ENCODE data around the gene BRD7.

The BRD7 gene

DNA sequence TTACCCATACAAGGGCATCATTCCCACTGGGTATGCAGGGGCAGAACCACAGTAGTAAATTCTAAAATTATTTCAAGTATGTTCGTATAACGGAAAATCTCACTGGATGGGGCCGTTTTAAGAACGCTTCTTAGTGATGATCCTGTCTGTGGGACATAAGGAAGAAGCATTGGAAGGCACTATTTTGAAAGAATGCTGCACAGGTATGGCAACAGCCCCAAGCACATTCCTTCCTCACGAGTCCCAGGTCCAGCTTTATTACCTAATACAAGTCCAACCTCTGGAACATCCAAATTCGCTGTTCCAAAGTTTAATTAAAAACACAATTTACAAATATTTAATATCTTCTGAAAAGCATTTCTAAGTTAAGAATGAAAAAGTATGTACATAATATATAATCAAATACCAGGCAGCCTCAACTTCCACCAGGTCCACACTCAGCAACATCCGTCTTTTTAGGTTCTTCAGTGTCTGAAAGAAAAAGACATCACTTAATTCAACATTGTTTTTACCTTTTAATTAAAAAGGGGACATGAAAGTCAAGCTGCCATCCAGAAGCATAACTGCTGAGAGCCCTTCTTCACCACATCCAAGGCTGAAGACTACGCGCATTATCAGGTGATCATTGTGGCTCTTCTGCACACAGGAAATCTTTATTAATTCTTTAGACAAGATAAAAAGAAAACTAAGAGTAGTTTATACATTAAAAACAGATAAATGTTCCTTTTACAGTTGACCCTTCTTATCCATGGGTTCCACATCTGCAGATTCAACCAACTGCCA is 49.8 kb downstream of the BRD7 start:
- no peak for DNase-seq

DNA sequence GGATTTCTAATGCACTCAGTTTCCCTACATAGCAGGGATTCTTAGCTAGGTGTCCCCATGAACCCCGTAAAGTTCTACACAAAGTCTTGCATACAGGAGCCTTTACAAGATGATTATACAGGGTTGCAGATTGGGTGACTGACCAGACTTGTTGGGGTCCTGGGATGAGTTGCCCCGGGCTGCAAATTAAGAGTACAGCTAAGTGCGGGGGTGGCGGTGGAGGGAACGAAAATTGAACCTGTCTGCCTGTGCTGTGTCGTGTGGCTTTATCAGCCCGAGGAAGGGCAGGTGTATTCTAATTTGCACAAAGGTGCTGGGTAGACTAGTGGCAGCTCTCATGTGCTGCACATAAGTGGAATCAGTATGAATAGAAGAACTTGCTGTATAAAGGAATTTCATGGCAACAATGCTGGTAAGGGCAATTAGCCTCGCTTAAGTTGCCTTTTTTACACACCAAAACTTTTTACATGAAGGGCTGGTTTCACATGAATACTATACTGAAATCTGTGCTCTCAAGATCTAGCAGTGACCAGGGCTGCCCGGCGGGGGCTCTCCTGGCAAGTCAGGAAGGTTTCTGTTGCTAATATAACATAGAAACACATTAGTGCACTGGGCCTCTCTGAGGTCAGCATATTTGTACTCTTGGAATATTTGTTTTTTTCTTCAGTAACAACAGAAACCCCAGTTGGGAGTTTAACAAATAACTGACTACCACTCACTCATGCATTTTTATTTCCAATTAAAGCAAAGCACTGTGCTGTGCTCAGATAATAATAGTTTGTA is 51.7 kb downstream of the BRD7 start:
- DNase-seq, result no peak

DNA sequence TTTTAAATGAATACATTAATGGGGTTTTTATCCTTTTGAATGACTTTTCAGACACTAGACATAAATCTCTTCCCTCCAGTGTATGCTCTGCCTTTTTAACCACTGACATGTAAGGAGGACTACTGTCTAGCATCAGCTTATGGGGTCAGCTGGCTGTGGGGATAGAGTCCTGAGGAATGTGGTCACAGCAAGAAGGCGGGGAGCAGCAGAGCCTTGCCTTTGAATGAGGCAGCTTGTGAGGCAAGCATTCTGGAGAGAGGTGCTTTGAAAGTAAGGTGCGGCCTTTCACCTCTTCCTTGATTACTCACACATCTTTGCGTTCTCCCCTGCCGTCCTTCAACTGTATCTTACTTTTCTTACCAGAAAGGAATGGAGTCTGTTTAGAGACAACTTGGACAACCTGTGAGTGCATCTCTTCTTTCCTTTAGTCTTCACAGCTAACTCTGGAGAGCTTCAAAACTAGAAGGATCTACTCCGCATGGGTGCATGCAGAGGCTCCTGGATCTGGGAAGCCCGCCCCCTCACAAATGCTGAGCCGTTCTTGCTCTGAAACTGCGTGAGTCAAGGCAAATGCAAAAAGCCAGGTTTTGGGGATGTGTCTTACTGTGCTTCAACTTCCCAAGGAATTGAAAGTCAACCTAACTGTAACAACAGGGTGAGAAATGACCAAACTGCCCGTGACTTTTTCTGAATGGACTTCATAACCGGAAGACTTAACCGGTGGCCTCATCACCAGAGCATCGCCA is 52.5 kb downstream of the BRD7 start:
- DNase-seq, result no peak

DNA sequence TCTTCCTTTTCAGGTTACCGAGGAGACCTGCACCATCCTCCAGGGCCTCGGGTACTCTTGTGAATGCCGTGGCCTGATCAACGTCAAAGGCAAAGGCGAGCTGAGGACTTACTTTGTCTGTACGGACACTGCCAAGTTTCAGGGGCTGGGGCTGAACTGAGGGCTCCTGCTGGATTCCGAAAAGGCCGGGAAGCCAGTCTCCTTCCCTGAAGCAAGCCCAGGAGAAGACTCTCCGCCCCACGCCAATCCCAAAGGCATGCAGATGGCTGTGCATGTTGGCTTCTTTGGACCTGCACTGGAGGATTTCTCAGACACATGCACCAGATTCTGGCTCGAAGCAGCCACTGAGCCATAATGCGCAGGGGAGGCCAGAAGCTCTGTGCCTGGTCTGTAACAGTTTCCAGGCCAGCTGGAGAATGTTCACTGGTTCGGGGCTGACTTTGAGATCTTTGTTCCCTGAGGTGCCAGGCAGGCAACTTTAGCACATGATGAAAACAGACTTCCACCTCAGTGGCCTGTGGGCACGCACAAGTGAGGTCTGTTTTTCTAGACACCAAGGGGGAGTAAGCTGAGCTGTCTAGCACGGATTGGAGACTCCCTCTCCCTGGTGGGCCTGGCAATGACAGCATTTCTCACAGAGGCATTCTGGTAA is 53.3 kb downstream of the BRD7 start:
- DNase-seq, result no peak

DNA sequence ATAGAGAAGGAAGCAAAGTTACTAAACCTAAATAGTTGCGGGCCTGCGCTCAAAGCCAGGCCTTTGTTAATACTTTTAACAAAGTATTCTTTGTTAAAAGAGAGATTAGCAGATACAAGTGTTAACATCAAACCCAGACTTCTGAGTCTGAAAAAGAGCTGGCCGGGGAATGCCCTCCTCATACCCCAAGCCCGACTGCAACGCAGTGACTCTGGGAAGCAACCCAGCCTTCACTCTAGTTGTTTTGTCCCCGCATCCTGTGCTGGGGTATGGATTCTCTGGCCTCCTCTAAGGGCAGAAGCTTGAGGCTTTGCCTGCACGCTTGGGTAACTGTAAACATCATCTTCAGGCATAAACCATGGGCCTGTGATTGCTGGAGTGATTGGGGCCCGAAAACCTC is 54.1 kb downstream of the BRD7 start:
- no peak for DNase-seq

DNA sequence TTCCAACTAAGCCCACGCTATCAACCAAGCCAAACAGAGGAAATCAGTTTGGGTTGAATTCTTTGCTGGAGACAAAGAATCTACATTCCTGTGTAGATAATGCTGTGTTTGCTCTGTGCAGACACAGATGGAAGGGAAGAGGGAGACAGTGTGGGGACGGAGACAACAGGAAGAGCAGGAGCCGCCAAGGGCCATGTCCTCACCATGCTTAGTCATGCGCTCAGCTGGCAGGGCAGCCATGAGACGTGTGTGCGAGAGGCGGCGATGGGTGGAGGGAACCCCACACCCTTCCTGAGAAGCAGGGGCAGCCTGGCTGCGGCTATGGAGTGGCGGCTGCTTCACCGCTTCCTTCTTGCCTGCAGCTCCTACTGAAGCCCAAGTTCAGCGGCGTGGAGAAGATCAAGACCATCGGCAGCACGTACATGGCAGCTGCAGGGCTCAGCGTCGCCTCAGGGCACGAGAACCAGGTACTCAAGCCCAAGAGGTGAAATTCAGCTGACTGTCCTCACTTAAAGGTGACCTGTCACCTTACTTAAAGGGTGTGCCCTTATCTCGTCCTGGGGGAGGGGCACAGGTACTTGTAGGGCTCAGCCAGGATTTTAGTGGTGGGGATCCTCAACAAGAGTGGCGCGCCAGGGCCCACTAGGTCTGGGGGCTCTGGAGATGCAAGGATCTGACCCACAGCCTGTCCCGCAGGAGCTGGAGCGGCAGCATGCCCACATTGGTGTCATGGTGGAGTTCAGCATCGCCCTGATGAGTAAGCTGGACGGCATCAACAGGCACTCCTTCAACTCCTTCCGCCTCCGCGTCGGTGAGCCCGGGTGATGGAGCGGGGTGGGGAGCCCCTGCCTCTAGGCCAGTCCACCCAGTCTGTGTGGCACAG is 55.0 kb downstream of the BRD7 start:
- DNase-seq, result peak; percentile 55

DNA sequence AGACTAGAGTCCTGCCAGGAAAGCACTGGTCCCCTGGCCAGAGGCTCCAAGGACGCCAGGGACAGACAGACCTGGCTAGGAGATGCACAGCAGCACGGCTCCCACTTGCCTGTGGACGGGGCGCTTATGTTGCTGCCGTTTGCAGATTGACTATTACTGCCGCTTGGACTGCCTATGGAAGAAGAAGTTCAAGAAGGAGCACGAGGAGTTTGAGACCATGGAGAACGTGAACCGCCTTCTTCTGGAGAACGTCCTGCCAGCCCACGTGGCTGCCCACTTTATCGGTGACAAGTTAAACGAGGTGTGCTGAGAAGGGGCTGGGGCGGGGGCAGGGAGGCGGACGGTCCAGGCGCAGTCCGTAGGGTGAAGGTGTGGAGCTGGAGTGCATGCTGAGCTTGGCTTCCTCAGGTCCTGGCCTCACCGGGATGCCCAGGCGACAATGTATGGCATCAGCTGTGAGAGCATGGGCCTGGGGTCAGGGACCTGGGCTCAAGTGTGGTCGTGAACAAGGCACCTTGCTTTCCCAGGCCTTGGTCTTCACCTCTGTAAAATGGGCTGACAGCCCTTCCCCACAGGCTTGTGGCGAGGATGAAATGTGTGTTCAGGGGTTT is 56.8 kb downstream of the BRD7 start:
- no peak for DNase-seq

DNA sequence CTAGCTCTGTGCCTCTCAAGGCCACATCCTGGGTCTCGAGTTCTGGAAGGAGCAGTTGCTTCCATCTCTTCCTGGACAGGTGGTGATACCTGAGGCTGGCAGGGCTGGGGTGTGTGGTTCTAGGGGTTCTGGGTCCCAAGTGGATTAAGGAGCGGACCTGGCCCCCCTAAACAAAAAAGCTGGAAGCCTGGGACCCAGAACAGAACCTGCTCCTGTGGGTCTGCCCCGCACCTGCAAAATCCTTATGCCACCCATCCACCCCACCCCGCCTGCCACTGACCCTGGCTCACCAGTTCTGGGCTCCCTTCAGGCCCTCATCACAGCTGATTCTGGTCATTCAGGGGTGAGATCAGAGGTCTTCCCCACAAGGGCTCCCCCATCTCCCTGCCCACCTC is 57.7 kb downstream of the BRD7 start:
- no peak for DNase-seq

DNA sequence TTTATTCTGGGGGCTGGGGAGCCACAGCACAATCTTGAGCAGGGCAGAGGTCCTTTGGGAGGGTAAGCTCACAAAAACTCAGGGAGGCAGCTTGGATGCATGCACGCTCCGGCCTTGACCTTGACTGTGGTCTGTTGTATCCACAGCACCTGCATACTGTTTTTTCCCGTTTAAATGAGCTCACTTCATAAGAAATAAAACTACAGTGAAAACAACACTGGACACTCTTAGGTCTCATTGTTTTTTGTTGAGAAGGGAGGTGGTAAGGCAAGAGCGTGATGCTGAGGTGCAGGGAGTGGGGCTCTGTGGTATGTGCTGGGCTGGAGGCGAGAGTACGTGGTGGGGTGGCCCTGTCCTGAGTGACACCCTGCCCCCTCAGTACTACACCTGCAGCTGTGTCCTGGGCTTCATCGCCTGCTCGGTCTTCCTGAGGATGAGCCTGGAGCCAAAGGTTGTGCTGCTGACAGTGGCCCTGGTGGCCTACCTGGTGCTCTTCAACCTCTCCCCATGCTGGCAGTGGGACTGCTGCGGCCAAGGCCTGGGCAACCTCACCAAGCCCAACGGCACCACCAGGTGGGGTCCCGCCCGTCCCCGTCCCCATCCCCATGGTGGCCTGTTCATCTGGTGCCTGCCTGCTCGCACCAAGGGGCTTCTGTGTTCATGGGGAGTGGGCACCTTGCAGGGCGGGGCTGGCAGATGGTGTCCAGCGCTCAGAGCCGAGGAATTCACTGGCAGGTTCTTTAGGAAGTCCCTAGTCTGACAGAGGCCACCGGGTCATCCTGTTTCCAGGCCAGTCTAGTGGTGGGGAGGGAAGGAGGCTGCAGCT is 58.3 kb downstream of the BRD7 start:
- no peak for DNase-seq

DNA sequence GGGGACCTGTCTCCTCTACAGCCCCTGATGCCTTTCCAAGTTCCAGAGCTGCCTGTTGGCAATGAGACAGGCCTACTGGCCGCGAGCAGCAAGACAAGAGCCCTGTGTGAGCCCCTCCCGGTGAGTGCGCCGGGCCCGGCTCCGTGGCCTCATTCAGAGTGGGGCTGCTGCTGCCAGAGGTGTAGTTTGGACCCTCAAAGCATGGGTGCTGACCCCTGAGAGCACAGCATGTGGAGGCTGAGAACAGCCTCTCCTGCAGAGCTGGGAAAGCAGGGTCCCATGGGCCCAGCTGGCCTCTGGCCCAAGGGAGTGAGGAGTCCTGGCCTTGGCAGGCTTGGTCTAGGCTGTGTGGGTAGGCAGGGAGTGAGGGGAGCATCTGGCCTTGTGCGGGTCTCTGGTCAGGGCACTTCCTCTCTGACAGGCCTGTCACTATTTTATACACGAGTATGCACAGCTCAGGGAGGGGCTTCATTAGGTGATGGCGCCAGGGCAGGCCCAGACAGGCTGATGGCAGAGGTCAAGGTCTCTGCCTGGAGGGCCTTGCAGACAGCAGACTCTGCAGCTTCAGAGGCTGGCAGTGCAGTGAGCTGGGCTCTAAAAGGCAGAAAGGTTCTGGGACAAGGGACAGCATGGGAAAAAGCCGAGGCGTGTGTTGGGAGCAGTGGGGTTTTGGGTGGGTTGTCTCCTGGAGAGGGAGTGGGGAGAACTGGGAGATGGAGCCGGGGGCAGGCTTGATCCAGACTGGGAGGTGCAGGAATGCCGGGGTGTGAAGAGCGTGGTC is 59.1 kb downstream of the BRD7 start:
- DNase-seq, result no peak

DNA sequence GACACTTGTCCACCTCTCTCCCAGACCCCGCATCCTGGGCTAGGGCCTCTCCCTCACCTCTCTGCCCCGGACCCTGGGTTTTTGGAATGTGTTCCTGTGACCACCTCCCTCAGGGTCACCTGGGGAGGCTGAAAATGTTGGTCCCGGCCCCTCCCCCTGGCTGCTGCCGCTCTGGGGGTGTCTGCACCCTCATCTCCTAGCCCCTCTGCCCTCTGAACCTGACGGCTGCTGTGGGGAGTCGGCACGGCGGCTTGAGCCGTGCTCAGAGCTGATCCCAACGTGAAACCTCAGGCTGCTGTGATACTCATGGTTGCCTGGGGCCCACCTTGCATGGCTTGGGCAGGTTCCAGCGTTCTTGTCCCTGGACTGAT is 59.6 kb downstream of the BRD7 start:
- no peak for DNase-seq

DNA sequence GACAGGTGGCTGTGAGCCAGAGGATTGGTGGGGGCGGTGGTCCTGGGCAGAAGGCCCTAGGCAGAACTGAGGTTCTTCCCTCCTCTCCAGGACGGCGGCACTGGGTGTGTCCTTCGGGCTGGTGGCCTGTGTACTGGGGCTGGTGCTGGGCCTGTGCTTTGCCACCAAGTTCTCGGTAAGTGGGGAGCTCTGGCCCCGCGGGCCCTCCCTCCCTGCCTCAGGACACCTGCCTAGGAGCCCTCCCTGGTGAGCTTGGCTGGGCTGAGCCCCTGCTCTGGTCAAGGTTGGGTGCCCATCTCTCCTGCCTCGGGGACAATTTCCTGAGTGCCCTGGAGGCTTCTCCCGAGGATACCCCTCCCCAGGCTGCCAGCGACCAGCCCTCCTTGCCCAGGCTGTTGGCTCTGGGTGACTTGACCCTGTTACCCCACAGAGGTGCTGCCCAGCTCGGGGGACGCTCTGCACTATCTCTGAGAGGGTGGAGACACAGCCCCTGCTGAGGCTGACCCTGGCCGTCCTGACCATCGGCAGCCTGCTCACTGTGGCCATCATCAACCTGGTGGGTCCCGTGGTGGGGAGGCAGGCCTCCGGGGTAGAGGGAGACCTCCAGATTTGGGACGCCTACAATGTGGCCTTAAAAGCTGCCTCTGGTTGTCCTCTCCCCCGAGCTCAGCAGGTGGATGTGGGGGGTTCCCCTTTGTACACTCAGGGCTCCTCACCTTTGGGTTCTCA is 60.4 kb downstream of the BRD7 start:
- no peak for DNase-seq

DNA sequence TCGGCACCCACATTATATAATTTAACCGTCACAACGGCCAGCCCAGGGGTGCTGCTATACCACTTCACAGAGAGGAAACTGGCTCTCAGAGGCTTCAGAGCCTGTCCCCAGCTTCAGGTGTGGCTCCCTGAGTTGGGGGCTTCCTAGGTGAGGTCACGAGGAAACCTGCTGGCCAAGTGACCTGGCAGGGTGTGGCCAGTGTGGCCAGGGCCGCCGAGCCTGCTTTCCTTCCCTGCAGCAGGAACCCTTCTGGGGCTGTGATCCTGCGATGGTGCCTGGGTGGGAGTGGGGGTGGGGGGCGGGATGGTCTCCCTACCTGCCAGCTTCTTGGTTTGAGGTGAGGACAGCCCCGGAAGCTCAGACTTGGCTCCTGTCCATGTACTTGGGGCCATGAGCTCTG is 62.5 kb downstream of the BRD7 start:
- no peak for DNase-seq

DNA sequence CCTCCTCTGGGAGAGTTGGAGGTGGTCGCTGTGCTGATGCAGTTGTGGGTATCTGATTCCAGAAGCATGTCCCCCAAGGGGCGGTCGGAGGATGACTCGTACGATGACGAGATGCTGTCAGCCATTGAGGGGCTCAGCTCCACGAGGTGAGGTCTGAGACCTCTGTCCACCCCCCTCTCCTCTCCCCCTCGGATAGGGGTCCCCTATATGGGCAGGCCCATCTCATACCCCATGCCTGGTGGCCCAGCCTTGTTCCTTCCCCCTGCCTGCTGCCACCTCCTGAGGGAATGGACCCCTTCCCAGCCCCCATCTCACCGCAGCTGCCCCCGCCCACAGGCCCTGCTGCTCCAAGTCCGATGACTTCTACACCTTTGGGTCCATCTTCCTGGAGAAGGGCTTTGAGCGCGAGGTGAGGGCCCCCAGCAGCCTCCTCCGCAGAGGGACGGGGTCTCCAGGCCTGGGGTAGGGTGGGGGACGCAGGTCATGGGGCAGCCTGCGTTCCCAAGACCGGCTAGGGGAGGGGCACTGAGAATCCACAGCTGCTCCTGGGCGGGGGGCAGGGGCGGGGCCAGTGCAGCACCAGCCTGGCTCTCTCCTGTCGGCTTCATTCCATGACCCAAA is 63.2 kb downstream of the BRD7 start:
- no peak for DNase-seq

DNA sequence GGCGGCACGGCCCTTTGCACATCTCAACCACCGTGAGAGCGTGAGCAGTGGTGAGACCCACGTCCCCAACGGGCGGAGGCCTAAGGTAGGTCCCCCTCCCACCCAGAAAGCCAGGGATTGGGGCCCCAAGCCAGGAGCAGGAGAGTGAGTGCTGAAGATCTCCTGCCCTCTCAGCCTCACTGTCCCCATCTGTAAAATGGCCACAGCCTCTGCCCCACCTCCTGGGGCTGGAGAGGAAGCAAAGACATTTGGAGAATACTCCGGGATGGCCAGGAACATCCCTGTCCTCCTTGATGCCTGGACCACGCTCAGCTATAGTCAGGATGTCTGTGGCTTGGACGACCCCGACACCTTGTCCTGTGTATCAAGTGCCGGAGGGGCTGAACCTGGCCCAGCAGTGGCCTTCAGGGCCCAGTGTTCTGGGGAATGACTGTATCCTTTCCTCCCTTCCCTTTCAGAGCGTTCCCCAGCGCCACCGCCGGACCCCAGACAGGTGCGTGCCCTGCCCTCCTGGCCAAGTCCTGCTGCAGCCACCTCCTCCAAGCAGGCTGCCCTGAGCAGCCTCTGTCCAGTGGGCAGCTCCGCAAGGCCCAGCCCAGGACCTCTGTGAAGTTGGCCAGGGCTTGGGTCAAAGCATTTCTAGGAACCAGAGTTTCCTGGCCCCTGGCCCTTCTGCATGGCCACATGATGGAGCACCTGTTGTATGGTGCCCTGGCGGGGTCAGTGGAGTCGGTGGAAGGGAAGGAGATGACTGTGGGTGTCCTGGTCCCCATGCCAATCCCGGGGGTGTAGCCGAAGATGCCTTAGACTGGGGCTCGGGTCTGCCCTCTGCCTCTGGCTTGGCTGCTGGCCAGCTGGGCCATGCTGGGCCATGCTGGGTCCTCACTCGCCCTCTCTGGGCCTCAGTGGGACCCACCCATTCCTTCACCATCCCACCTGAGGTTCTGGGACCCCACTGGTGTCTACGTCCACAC is 64.0 kb downstream of the BRD7 start:
- no peak for DNase-seq

DNA sequence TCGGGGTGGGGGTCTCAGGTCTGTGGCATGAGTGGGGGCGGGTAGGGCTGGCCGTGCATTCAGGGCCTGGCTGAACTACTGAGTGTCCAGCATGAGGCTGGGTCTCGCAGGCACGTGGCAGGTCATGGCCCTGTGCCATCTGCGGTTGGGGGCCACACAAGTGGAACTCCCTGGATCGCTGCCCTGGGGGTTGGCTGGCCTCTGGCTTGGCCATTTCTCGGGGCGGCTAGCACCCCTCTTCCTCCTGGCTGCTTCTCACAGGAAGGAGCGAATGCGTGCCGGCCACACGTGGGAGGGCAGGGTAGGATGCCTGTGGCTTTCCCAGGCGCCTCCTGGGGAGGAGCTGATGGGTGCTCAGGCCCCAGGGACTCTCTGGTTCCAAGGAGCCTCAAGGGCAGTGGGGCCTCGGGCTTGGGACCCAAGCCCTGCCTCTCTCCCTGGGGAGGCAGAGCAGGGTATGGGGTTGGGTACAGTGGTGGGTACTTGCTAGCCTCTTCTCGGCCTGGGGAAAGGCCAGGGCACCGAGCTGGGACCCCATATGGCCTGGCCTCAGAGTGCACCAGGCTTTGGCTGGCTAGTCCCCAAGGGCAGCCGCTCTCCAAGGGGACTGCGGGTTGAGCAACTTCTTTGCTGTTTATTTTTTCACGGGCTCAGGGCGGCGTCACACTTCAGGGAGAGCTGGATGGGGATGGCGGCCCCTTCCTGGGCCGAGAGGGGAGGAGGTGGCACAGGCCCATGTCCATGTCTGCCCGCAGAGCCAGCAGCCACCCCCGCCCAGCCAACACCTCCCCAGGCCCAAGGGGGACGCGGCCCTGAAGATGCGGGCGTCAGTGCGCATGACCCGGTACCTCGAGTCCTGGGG is 65.0 kb downstream of the BRD7 start:
- no peak for DNase-seq

Measured in activated CD4-positive, alpha-beta T cell treated with anti-CD3 and anti-CD28 coated beads, Interleukin-2, Interleukin-6, amounts not matched to agents 100 ng/mL and 50 ng/mL, durations not matched to agents 16 hours and 8 hours (primary cell).